Panc1 (cell line): ENCODE data around the gene CYFIP2. TPM values are rescaled to one million over a fixed set of nuclear protein-coding genes. Genes with fewer than 3 reads are reported as not detected.

Source experiments
- ATAC-seq: fragments of 200-7000 bp; cut with Tn5 transposase; 2 replicates; pipeline ENCODE4 v1.9.1; 2020; ENCODE audit warnings: mild to moderate bottlenecking, moderate library complexity
- BruUV-seq: library from RNA; stranded (reverse); fragments of 400-500 nt; replicated peaks from 2 replicates; lab custom pipeline; 2021; lab: Mats Ljungman, UMichigan
- CTCF ChIA-PET: fragments of 300-600 bp; sonication (Branson Sonifier 250); formaldehyde crosslinking; loops from one replicate; lab custom pipeline; 2022; ENCODE audit warnings: antibody characterized with exemption; lab: Charles Lee
- POLR2A ChIA-PET: fragments of 300-600 bp; sonication (Branson Sonifier 250); formaldehyde crosslinking; loops from one replicate; lab custom pipeline; 2022; ENCODE audit warnings: antibody characterized with exemption; lab: Charles Lee
- DNase-seq: peaks from one replicate; pipeline ENCODE4 v3.0.0-alpha.2; 2010; ENCODE audit warnings: low read depth, low spot score
- H3K27ac ChIP-seq: 2 replicates; pipeline ENCODE4 v1.5.1; 2011; ENCODE audit warnings: mild to moderate bottlenecking, low read length, inconsistent platforms
- H3K27me3 ChIP-seq: fragments of 200-500 bp; sonication (Bioruptor generic); 2 replicates; pipeline ENCODE4 v1.6.0; 2014; ENCODE audit warnings: low read length, inconsistent platforms; ENCODE audit not compliant: control insufficient read depth, insufficient read depth
- H3K36me3 ChIP-seq: fragments of 200-500 bp; sonication (Bioruptor generic); 2 replicates; pipeline ENCODE4 v1.5.1; 2014; ENCODE audit warnings: inconsistent platforms, mild to moderate bottlenecking, low read length, moderate library complexity; ENCODE audit not compliant: control insufficient read depth, insufficient read depth
- H3K4me1 ChIP-seq: 2 replicates; pipeline ENCODE4 v1.5.1; 2011; ENCODE audit warnings: inconsistent platforms, mild to moderate bottlenecking, low read length, moderate library complexity; ENCODE audit not compliant: control insufficient read depth, insufficient read depth
- H3K4me3 ChIP-seq, 2 experiments: 2 replicates each; pipeline ENCODE4 v1.5.1; 2011 to 2012; ENCODE audit warnings: low read depth in 2 of 2, low read length in 2 of 2, mild to moderate bottlenecking in 2 of 2, inconsistent platforms in 1 of 2, moderate library complexity in 1 of 2
- H3K9me3 ChIP-seq: fragments of 200-500 bp; sonication (Bioruptor generic); 2 replicates; pipeline ENCODE4 v1.5.1; 2014; ENCODE audit warnings: low read depth, mild to moderate bottlenecking, inconsistent platforms, low read length, moderate library complexity; ENCODE audit not compliant: control insufficient read depth, insufficient read depth
- POLR2AphosphoS5 ChIP-seq: IDR thresholded peaks from 2 replicates; pipeline ENCODE4 v1.6.1; 2012; ENCODE audit warnings: mild to moderate bottlenecking, low read depth, low read length, moderate library complexity
- SIN3A ChIP-seq: IDR thresholded peaks from 2 replicates; pipeline ENCODE4 v1.6.1; 2012; ENCODE audit warnings: low read depth, mild to moderate bottlenecking, low read length, moderate library complexity, borderline replicate concordance; ENCODE audit not compliant: insufficient read depth
- TCF7L2 ChIP-seq: IDR thresholded peaks from 2 replicates; pipeline ENCODE4 v1.6.1; 2011; ENCODE audit warnings: mild to moderate bottlenecking, low read depth, low read length, inconsistent platforms
- in situ Hi-C: cut with HindIII; loops from 2 replicates; pipeline ENCODE4 v1.10.0; 2016; ENCODE audit warnings: low sequenced_read_pairs, low pct_unique_long_range_greater_than_20kb
- intact Hi-C: fragments of 100-400 bp; cut with micrococcal nuclease; formaldehyde crosslinking; loops from one replicate; pipeline ENCODE4 v1.10.0; 2022; ENCODE audit not compliant: unreplicated experiment
- total RNA-seq: library from RNA; stranded (reverse); gene quantifications from one replicate; pipeline ENCODE4 v1.2.1, GENCODE V29; 2021; ENCODE audit not compliant: unreplicated experiment
- TF ChIP-seq, protein P1 (sequence below): fragments of 450-650 bp; IDR thresholded peaks from 2 replicates; pipeline ENCODE4 v1.5.1; 2017; ENCODE audit warnings: mild to moderate bottlenecking
- TF ChIP-seq, protein P2 (sequence below), 2 experiments: IDR thresholded peaks; 2 replicates each; pipeline ENCODE4 v1.6.1; 2011 to 2012; ENCODE audit warnings: low read depth in 2 of 2, control low read depth in 1 of 2, low read length in 1 of 2, mild to moderate bottlenecking in 1 of 2, moderate library complexity in 1 of 2; ENCODE audit not compliant: insufficient read depth in 1 of 2

CYFIP2 gene
- total RNA-seq, 1 experiment from 2014 or later, result 0.80 TPM

DNA sequence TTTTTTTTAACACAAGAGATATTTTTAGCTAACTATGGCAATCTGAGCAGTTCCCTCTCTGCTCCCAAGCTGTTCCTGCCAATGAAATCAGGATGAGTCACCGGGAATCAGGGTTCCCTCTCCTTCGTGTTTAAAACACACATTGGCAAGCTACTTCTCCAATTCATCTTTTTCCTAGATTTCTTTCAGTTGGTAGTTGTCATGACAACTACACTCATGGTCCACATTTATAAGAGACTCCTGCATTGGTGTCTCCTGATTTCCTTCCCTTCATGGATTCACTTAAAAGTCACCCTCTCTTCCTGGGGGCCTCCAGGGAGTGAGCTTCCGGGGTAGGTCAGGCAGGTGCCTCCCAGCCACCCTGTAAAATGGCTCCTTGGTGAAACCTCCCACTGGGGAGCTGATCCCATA is 121.8 kb downstream of the CYFIP2 start:
- POLR2A ChIA-PET, result interaction anchor here (0.6 kb wide), 1 partner anchor 36 kb away, joined by 4 read pairs; no protein-coding TSS in a partner anchor
- no peaks in the 10 kb centered on the region; the same call in 1 of the 2 replicates for H3K27me3 ChIP-seq
- TF ChIP-seq, protein P1, sequence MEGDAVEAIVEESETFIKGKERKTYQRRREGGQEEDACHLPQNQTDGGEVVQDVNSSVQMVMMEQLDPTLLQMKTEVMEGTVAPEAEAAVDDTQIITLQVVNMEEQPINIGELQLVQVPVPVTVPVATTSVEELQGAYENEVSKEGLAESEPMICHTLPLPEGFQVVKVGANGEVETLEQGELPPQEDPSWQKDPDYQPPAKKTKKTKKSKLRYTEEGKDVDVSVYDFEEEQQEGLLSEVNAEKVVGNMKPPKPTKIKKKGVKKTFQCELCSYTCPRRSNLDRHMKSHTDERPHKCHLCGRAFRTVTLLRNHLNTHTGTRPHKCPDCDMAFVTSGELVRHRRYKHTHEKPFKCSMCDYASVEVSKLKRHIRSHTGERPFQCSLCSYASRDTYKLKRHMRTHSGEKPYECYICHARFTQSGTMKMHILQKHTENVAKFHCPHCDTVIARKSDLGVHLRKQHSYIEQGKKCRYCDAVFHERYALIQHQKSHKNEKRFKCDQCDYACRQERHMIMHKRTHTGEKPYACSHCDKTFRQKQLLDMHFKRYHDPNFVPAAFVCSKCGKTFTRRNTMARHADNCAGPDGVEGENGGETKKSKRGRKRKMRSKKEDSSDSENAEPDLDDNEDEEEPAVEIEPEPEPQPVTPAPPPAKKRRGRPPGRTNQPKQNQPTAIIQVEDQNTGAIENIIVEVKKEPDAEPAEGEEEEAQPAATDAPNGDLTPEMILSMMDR, result no peak
- TF ChIP-seq, protein P2, sequence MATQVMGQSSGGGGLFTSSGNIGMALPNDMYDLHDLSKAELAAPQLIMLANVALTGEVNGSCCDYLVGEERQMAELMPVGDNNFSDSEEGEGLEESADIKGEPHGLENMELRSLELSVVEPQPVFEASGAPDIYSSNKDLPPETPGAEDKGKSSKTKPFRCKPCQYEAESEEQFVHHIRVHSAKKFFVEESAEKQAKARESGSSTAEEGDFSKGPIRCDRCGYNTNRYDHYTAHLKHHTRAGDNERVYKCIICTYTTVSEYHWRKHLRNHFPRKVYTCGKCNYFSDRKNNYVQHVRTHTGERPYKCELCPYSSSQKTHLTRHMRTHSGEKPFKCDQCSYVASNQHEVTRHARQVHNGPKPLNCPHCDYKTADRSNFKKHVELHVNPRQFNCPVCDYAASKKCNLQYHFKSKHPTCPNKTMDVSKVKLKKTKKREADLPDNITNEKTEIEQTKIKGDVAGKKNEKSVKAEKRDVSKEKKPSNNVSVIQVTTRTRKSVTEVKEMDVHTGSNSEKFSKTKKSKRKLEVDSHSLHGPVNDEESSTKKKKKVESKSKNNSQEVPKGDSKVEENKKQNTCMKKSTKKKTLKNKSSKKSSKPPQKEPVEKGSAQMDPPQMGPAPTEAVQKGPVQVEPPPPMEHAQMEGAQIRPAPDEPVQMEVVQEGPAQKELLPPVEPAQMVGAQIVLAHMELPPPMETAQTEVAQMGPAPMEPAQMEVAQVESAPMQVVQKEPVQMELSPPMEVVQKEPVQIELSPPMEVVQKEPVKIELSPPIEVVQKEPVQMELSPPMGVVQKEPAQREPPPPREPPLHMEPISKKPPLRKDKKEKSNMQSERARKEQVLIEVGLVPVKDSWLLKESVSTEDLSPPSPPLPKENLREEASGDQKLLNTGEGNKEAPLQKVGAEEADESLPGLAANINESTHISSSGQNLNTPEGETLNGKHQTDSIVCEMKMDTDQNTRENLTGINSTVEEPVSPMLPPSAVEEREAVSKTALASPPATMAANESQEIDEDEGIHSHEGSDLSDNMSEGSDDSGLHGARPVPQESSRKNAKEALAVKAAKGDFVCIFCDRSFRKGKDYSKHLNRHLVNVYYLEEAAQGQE (IDR thresholded peaks at IDR 0.05; ENCODE audit: insufficient read depth in 1 of 2, low read depth in 2 of 2, low read length in 1 of 2), result no peak
- TF ChIP-seq TCF7L2, result no peak
- no peak for TF ChIP-seq POLR2AphosphoS5
- no peak for TF ChIP-seq SIN3A
- in situ Hi-C loops (no loop called here), intact Hi-C loops (no loop called here)
- no TSS peak for BruUV-seq
- no peaks in the 10 kb centered on the region for H3K36me3 ChIP-seq
- H3K27ac ChIP-seq, result no peak overlapping the region
- peak; percentile 46 for DNase-seq
- H3K4me1 ChIP-seq, result no peaks in the 10 kb centered on the region
- CTCF ChIA-PET, result no interaction called here
- no peak for ATAC-seq
- H3K9me3 ChIP-seq, result no peaks in the 10 kb centered on the region
- no peak overlapping the region for H3K4me3 ChIP-seq

DNA sequence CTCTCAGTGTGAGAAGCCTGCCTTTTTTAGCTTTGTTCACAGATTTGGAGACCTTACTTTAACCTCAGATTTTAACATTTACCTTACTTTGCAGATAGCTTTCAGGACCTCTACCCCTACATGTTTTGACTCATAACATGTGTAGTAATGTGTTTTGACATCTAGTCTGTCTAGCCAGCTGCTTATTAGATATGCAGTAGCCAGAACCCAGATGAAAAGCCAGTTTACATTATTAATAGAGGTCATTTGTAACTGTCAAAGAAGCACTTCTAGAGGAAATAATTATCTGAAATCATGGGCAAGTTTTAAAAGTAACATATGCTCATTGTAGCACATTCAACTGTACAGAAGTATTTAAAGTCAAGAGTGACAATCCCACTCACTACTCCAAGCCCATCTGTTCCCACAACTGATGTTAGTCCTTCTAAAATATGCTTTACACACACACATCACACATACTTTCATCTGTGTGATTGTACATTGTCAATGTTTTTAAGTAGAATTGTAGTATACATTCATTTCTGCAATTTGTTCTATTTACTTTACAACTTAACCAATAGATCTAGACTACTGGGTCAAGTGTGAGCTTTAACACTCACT is 122.3 kb downstream of the CYFIP2 start:
- intact Hi-C loops, result no loop called here
- in situ Hi-C loops, result no loop called here
- H3K9me3 ChIP-seq, result no peaks in the 10 kb centered on the region
- POLR2A ChIA-PET, result interaction anchor here (0.6 kb wide), 1 partner anchor 36 kb away, joined by 4 read pairs; no protein-coding TSS in a partner anchor
- no peak overlapping the region for H3K27ac ChIP-seq
- CTCF ChIA-PET, result no interaction called here
- no peaks in the 10 kb centered on the region for H3K36me3 ChIP-seq
- H3K4me1 ChIP-seq, result no peaks in the 10 kb centered on the region
- H3K27me3 ChIP-seq, result no peaks in the 10 kb centered on the region; the same call in 1 of the 2 replicates
- BruUV-seq, result no TSS peak
- H3K4me3 ChIP-seq, result no peak overlapping the region
- ATAC-seq (no peak), DNase-seq (no peak)
- TF ChIP-seq, protein P2 (IDR thresholded peaks at IDR 0.05; ENCODE audit: insufficient read depth in 1 of 2, low read depth in 2 of 2, low read length in 1 of 2), result no peak
- no peak for TF ChIP-seq TCF7L2
- TF ChIP-seq, protein P1, result no peak
- TF ChIP-seq POLR2AphosphoS5, result no peak
- TF ChIP-seq SIN3A, result no peak
